ENCODE measurements around the gene NSMF. TPM values are rescaled to one million over a fixed set of nuclear protein-coding genes. Genes with fewer than 3 reads are reported as not detected.

NSMF gene
- total and polyA plus RNA-seq, 2 donors (not counting 3 experiments of a cell fraction or from before 2014, with no cell fraction given), result 43.3 to 53.7 TPM

GRCh38 chr9:137465720-137466388 is 6.7 kb upstream of the NSMF start:
- Histone ChIP-seq H4K20me1 (replicated peaks; ENCODE audit: control insufficient read depth, extremely low read depth, insufficient read depth, low read length) (no peaks in the 10 kb centered on the region), H3K27ac (ENCODE audit: insufficient read depth, low read depth, low read length) (no peak overlapping the region), H3K9me3 (replicated peaks; ENCODE audit: control insufficient read depth, insufficient read depth, low read length) (no peaks in the 10 kb centered on the region), H3K4me1 (ENCODE audit: control insufficient read depth, extremely low read depth, insufficient read depth, low read length) (peaks cover 3% of the 10 kb centered on the region), H3K9ac (replicated peaks; ENCODE audit: extremely low read depth, insufficient read depth, low read length) (no peak overlapping the region), H3K36me3 (ENCODE audit: control insufficient read depth in 2 of 2, extremely low read depth in 1 of 2, insufficient read depth in 2 of 2, low read length in 2 of 2) (no peaks in the 10 kb centered on the region), H3K4me2 (ENCODE audit: insufficient read depth, low read length) (no peak overlapping the region), H3K79me2 (ENCODE audit: control insufficient read depth, insufficient read depth, low read length) (no peaks in the 10 kb centered on the region), H2AFZ (ENCODE audit: low read depth, low read length) (no peak overlapping the region), H3K4me3 (replicated peaks in 1 of 3; ENCODE audit: insufficient read depth in 1 of 3, low read depth in 1 of 3, low read length in 3 of 3) (no peak overlapping the region), H3K27me3 (ENCODE audit: control insufficient read depth in 2 of 2, insufficient read depth in 2 of 2, low read length in 2 of 2) (peaks cover 2% of the 10 kb centered on the region in 2 experiments), H3K9me1 (replicated peaks; ENCODE audit: control insufficient read depth, extremely low read depth, insufficient read depth, low read length) (no peaks in the 10 kb centered on the region)
- ChIA-PET CTCF (no interaction called here), POLR2A (no interaction called here)
- dilution Hi-C loops (cut with MboI; ENCODE audit: extremely low pct_ligation_motif_present, low sequenced_read_pairs), result no loop called here
- BruUV-seq (replicated peaks), result no TSS peak
- FAIRE-seq (no peak), DNase-seq (ENCODE audit: low read depth, low spot score) (no peak)
- intact Hi-C loops (cut with micrococcal nuclease), result no loop called here
- TF ChIP-seq FOS (IDR thresholded peaks at IDR 0.05; ENCODE audit: borderline replicate concordance, insufficient read depth, low read length) (no peak), EZH2 (IDR thresholded peaks at IDR 0.05; ENCODE audit: borderline replicate concordance, low read depth, low read length, severe bottlenecking) (no peak), POLR2A (IDR thresholded peaks at IDR 0.05; ENCODE audit: low read depth, low read length) (no peak), POLR2AphosphoS5 (IDR thresholded peaks at IDR 0.05; ENCODE audit: insufficient read depth, low read depth, low read length) (no peak)

- CTCF ChIA-PET, result no interaction called here
- Histone ChIP-seq H3K27ac (ENCODE audit: insufficient read depth, low read depth, low read length) (no peak overlapping the region), H3K9ac (replicated peaks; ENCODE audit: extremely low read depth, insufficient read depth, low read length) (no peak overlapping the region), H2AFZ (ENCODE audit: low read depth, low read length) (no peak overlapping the region), H3K36me3 (ENCODE audit: control insufficient read depth in 2 of 2, extremely low read depth in 1 of 2, insufficient read depth in 2 of 2, low read length in 2 of 2) (no peaks in the 10 kb centered on the region), H3K9me1 (replicated peaks; ENCODE audit: control insufficient read depth, extremely low read depth, insufficient read depth, low read length) (no peaks in the 10 kb centered on the region), H3K79me2 (ENCODE audit: control insufficient read depth, insufficient read depth, low read length) (no peaks in the 10 kb centered on the region), H3K4me3 (replicated peaks in 1 of 3; ENCODE audit: insufficient read depth in 1 of 3, low read depth in 1 of 3, low read length in 3 of 3) (no peak overlapping the region), H4K20me1 (replicated peaks; ENCODE audit: control insufficient read depth, extremely low read depth, insufficient read depth, low read length) (no peaks in the 10 kb centered on the region), H3K4me2 (ENCODE audit: insufficient read depth, low read length) (no peak overlapping the region), H3K9me3 (replicated peaks; ENCODE audit: control insufficient read depth, insufficient read depth, low read length) (no peaks in the 10 kb centered on the region), H3K4me1 (ENCODE audit: control insufficient read depth, extremely low read depth, insufficient read depth, low read length) (no peaks in the 10 kb centered on the region), H3K27me3 (ENCODE audit: control insufficient read depth in 2 of 2, insufficient read depth in 2 of 2, low read length in 2 of 2) (peaks cover 2% of the 10 kb centered on the region in 2 experiments)
- FAIRE-seq, result no peak
- no peak for DNase-seq (ENCODE audit: low read depth, low spot score)
- no TSS peak for BruUV-seq (replicated peaks)
- intact Hi-C loops (cut with micrococcal nuclease) (no loop called here), dilution Hi-C loops (cut with MboI; ENCODE audit: extremely low pct_ligation_motif_present, low sequenced_read_pairs) (no loop called here)
- no peak for TF ChIP-seq POLR2A (IDR thresholded peaks at IDR 0.05; ENCODE audit: low read depth, low read length)
- no peak for TF ChIP-seq CTCF (IDR thresholded peaks at IDR 0.05; ENCODE audit: extremely low read depth in 1 of 2, insufficient read depth in 1 of 2, low read depth in 1 of 2, low read length in 2 of 2)
- TF ChIP-seq MYC (IDR thresholded peaks at IDR 0.05; ENCODE audit: low read depth, low read length), result no peak
- TF ChIP-seq GATA2 (IDR thresholded peaks at IDR 0.05; ENCODE audit: insufficient read depth, insufficient read length, low read depth, low read length), result no peak
- TF ChIP-seq FOS (IDR thresholded peaks at IDR 0.05; ENCODE audit: borderline replicate concordance, insufficient read depth, low read length), result no peak
- TF ChIP-seq MAX (IDR thresholded peaks at IDR 0.05; ENCODE audit: insufficient read depth, insufficient read length), result no peak
- TF ChIP-seq JUN (IDR thresholded peaks at IDR 0.05; ENCODE audit: borderline replicate concordance, insufficient read depth, insufficient read length, low read depth), result no peak
- TF ChIP-seq EZH2 (IDR thresholded peaks at IDR 0.05; ENCODE audit: borderline replicate concordance, low read depth, low read length, severe bottlenecking), result no peak
- TF ChIP-seq POLR2AphosphoS5 (IDR thresholded peaks at IDR 0.05; ENCODE audit: insufficient read depth, low read depth, low read length), result no peak
- POLR2A ChIA-PET, result no interaction called here
Measured at GRCh38 chr9:137465000-137465719, 6.0 kb upstream of the NSMF start.
